HEK293 (cell line): ENCODE data around the gene PNPLA6.

Experiments
- CTCF ChIA-PET: fragments of 350-600 bp; formaldehyde crosslinking; extraction: SDS; loops from one replicate; lab custom pipeline; 2021; ENCODE audit warnings: antibody characterized with exemption; lab: Yijun Ruan, JAX
- POLR2A ChIA-PET: fragments of 300-600 bp; formaldehyde crosslinking; extraction: SDS; loops from one replicate; lab custom pipeline; 2020; ENCODE audit warnings: antibody characterized with exemption, inconsistent platforms; lab: Yijun Ruan, JAX
- H3K27ac ChIP-seq: fragments of 200-500 bp; sonication (Bioruptor generic); 2 replicates; pipeline ENCODE4 v1.5.1; 2014; ENCODE audit warnings: low read depth, low read length, control low read depth, inconsistent platforms; ENCODE audit errors: extremely low read depth
- H3K36me3 ChIP-seq, 2 experiments: fragments of 200-500 bp in 1 of 2; sonication (Bioruptor generic) in 1 of 2; 1 replicate in 1 of 2; 2 replicates in 1 of 2; pipeline ENCODE4 v1.5.1; 2014 to 2017; ENCODE audit warnings: inconsistent platforms in 2 of 2, low read length in 2 of 2; ENCODE audit not compliant: control insufficient read depth in 2 of 2, insufficient read depth in 1 of 2
- H3K4me1 ChIP-seq: fragments of 200-500 bp; sonication (Bioruptor generic); 2 replicates; pipeline ENCODE4 v1.5.1; 2014; ENCODE audit warnings: mild to moderate bottlenecking, low read length, inconsistent platforms; ENCODE audit not compliant: control insufficient read depth, insufficient read depth
- H3K4me3 ChIP-seq: 2 replicates; pipeline ENCODE4 v1.5.1; 2011; ENCODE audit warnings: low read depth, mild to moderate bottlenecking, control low read depth, low read length, moderate library complexity
- H3K9me3 ChIP-seq: fragments of 200-500 bp; sonication (Bioruptor generic); 2 replicates; pipeline ENCODE4 v1.5.1; 2014; ENCODE audit warnings: low read depth, low read length, inconsistent platforms; ENCODE audit not compliant: control insufficient read depth, insufficient read depth
- GLI4 ChIP-seq: fragments of 450-650 bp; formaldehyde crosslinking; IDR thresholded peaks from 2 replicates; pipeline ENCODE4 v1.5.1; 2016; ENCODE audit warnings: missing biosample characterization, missing genetic modification characterization
- KLF10 ChIP-seq: fragments of 450-650 bp; IDR thresholded peaks from 2 replicates; pipeline ENCODE4 v1.5.1; 2018; ENCODE audit warnings: missing biosample characterization, mild to moderate bottlenecking, missing genetic modification characterization
- KLF7 ChIP-seq: fragments of 450-650 bp; formaldehyde crosslinking; IDR thresholded peaks from 2 replicates; pipeline ENCODE4 v1.5.1; 2016; ENCODE audit warnings: missing biosample characterization, missing genetic modification characterization, borderline replicate concordance
- PRDM4 ChIP-seq: fragments of 450-650 bp; formaldehyde crosslinking; IDR thresholded peaks from 2 replicates; pipeline ENCODE4 v1.5.1; 2017; ENCODE audit warnings: missing biosample characterization, missing genetic modification characterization
- YY1 ChIP-seq: fragments of 450-650 bp; formaldehyde crosslinking; IDR thresholded peaks from 2 replicates; pipeline ENCODE4 v1.5.1; 2018; ENCODE audit warnings: missing biosample characterization, missing genetic modification characterization
- YY2 ChIP-seq: fragments of 450-650 bp; formaldehyde crosslinking; IDR thresholded peaks from 2 replicates; pipeline ENCODE4 v1.5.1; 2016; ENCODE audit warnings: missing biosample characterization, missing genetic modification characterization
- ZBTB48 ChIP-seq: fragments of 450-650 bp; formaldehyde crosslinking; IDR thresholded peaks from 2 replicates; pipeline ENCODE4 v1.5.1; 2016; ENCODE audit warnings: missing biosample characterization, missing genetic modification characterization
- ZBTB8A ChIP-seq: fragments of 450-650 bp; formaldehyde crosslinking; IDR thresholded peaks from 2 replicates; pipeline ENCODE4 v1.5.1; 2016; ENCODE audit warnings: missing biosample characterization, missing genetic modification characterization
- ZFHX2 ChIP-seq: fragments of 450-650 bp; formaldehyde crosslinking; conservative IDR thresholded peaks from 2 replicates; pipeline ENCODE4 v1.5.1; 2016; ENCODE audit warnings: missing biosample characterization, missing genetic modification characterization
- ZNF16 ChIP-seq: fragments of 450-650 bp; formaldehyde crosslinking; IDR thresholded peaks from 2 replicates; pipeline ENCODE4 v1.5.1; 2016; ENCODE audit warnings: low read depth, missing biosample characterization, missing genetic modification characterization
- ZNF18 ChIP-seq: fragments of 450-650 bp; formaldehyde crosslinking; IDR thresholded peaks from 2 replicates; pipeline ENCODE4 v1.5.1; 2016; ENCODE audit warnings: missing biosample characterization, missing genetic modification characterization
- ZNF221 ChIP-seq: fragments of 450-650 bp; formaldehyde crosslinking; IDR thresholded peaks from 2 replicates; pipeline ENCODE4 v1.5.1; 2017; ENCODE audit warnings: missing biosample characterization, missing genetic modification characterization, borderline replicate concordance
- ZNF223 ChIP-seq: fragments of 450-650 bp; formaldehyde crosslinking; IDR thresholded peaks from 2 replicates; pipeline ENCODE4 v1.5.1; 2016; ENCODE audit warnings: missing biosample characterization, missing genetic modification characterization
- ZNF37A ChIP-seq: fragments of 450-650 bp; IDR thresholded peaks from 2 replicates; pipeline ENCODE4 v1.5.1; 2018; ENCODE audit warnings: missing biosample characterization, missing genetic modification characterization
- ZNF398 ChIP-seq: fragments of 450-650 bp; formaldehyde crosslinking; IDR thresholded peaks from 2 replicates; pipeline ENCODE4 v1.5.1; 2017; ENCODE audit warnings: missing biosample characterization, missing genetic modification characterization
- ZNF513 ChIP-seq: fragments of 450-650 bp; IDR thresholded peaks from 2 replicates; pipeline ENCODE4 v1.5.1; 2018; ENCODE audit warnings: missing biosample characterization, missing genetic modification characterization
- ZNF518A ChIP-seq: fragments of 450-650 bp; formaldehyde crosslinking; conservative IDR thresholded peaks from 2 replicates; pipeline ENCODE4 v1.5.1; 2016; ENCODE audit warnings: low read depth, missing biosample characterization, missing genetic modification characterization
- ZNF560 ChIP-seq: fragments of 450-650 bp; formaldehyde crosslinking; IDR thresholded peaks from 2 replicates; pipeline ENCODE4 v1.5.1; 2017; ENCODE audit warnings: missing biosample characterization, missing genetic modification characterization, borderline replicate concordance
- ZNF571 ChIP-seq: fragments of 450-650 bp; formaldehyde crosslinking; IDR thresholded peaks from 2 replicates; pipeline ENCODE4 v1.5.0; 2017; ENCODE audit warnings: missing biosample characterization, missing genetic modification characterization
- ZNF580 ChIP-seq: fragments of 450-650 bp; formaldehyde crosslinking; IDR thresholded peaks from 2 replicates; pipeline ENCODE4 v1.5.1; 2016; ENCODE audit warnings: missing biosample characterization, missing genetic modification characterization
- ZNF623 ChIP-seq: fragments of 450-650 bp; formaldehyde crosslinking; IDR thresholded peaks from 2 replicates; pipeline ENCODE4 v1.5.1; 2016; ENCODE audit warnings: missing biosample characterization, missing genetic modification characterization
- ZNF704 ChIP-seq: fragments of 450-650 bp; formaldehyde crosslinking; IDR thresholded peaks from 2 replicates; pipeline ENCODE4 v1.5.1; 2016; ENCODE audit warnings: missing biosample characterization, missing genetic modification characterization
- ZSCAN16 ChIP-seq: fragments of 450-650 bp; formaldehyde crosslinking; IDR thresholded peaks from 2 replicates; pipeline ENCODE4 v1.5.1; 2016; ENCODE audit warnings: missing biosample characterization, missing genetic modification characterization

Gene PNPLA6

GRCh38 chr19:7515645-7516151 lies 19.8 kb upstream of the PNPLA6 start, which contains the start of gene ZNF358 (continued):
- TF ChIP-seq KLF7 (tag by site-specific recombination) (peak; percentile 71; the same call in 1 of the 2 replicates), KLF10 (no peak), ZSCAN16 (tag by site-specific recombination) (no peak), YY1 (peak; percentile 46), ZNF623 (tag by site-specific recombination) (no peak), YY2 (tag by site-specific recombination) (no peak), ZNF580 (tag by site-specific recombination) (0 out of 2 replicates have a peak, but pooled peaks have one; percentile 52), ZNF16 (tag by site-specific recombination) (peak; percentile 32), ZNF37A (tag by site-specific recombination) (no peak), ZFHX2 (tag by site-specific recombination) (0 out of 2 replicates have a peak, but pooled peaks have one; percentile 15), PRDM4 (tag by site-specific recombination) (no peak), ZNF513 (tag by site-specific recombination) (no peak), GLI4 (tag by site-specific recombination) (no peak; the same call in 1 of the 2 replicates)

GRCh38 chr19:7516333-7516732 lies 19.2 kb upstream of the PNPLA6 start:
- peak overlapping the region; percentile 65; the same call in 1 of the 2 replicates for H3K27ac ChIP-seq
- H3K9me3 ChIP-seq: no peaks in the 10 kb centered on the region
- ChIA-PET POLR2A (interaction anchor here (0.5 to 1.3 kb wide), 7 partner anchors 10 to 209 kb away, joined by 3 to 5 read pairs (median 3); partner anchors contain the start of gene PNPLA6), CTCF (interaction anchor here (0.6 kb wide), 1 partner anchor 149 kb away, joined by 3 read pairs; no protein-coding TSS in a partner anchor)
- peak overlapping the region; percentile 64 for H3K4me3 ChIP-seq
- peaks cover 4% of the 10 kb centered on the region for H3K4me1 ChIP-seq
- H3K36me3 ChIP-seq: peaks cover 0 to 7% of the 10 kb centered on the region in 2 experiments; a peak in 1 of 3 replicates
- peak; percentile 32 for TF ChIP-seq ZBTB8A
- no peak for TF ChIP-seq ZNF221 (tag by site-specific recombination)
- no peak for TF ChIP-seq ZNF560 (tag by site-specific recombination)
- TF ChIP-seq ZNF704 (tag by site-specific recombination): no peak
- no peak for TF ChIP-seq ZNF571 (tag by site-specific recombination)
- 0 out of 2 replicates have a peak, but pooled peaks have one; percentile 24 for TF ChIP-seq ZBTB48 (tag by site-specific recombination)
- no peak for TF ChIP-seq ZNF223 (tag by site-specific recombination)
- no peak for TF ChIP-seq ZNF18 (tag by site-specific recombination)
- TF ChIP-seq ZNF398 (tag by site-specific recombination): peak; percentile 16; the same call in 1 of the 2 replicates
- TF ChIP-seq ZNF518A: no peak
